MM.1S (cell line): ENCODE measurements around the gene USP20.

Source experiments
- DNase-seq: peaks from one replicate; pipeline ENCODE4 v3.0.0-alpha.2; 2015
- H2AFZ ChIP-seq: fragments of 300-600 bp; sonication (generic); 2 replicates; pipeline ENCODE4 v1.6.0; 2016; ENCODE audit warnings: antibody characterized with exemption, low read length
- H3F3A ChIP-seq: fragments of 300-600 bp; sonication (generic); 2 replicates; pipeline ENCODE4 v1.6.1; 2016; ENCODE audit warnings: mild to moderate bottlenecking, antibody characterized with exemption, low read length, moderate library complexity, mixed read lengths; ENCODE audit not compliant: insufficient read depth
- H3K27ac ChIP-seq: fragments of 300-600 bp; sonication (generic); 2 replicates; pipeline ENCODE4 v1.5.1; 2016; ENCODE audit warnings: mild to moderate bottlenecking, low read length
- H3K27me3 ChIP-seq: fragments of 300-600 bp; sonication (generic); replicated peaks from 2 replicates; pipeline ENCODE4 v1.6.0; 2016; ENCODE audit warnings: low read length; ENCODE audit not compliant: insufficient read depth
- H3K36me3 ChIP-seq: fragments of 300-600 bp; sonication (generic); replicated peaks from 2 replicates; pipeline ENCODE4 v1.6.1; 2016; ENCODE audit warnings: mild to moderate bottlenecking, low read length, mixed read lengths; ENCODE audit not compliant: insufficient read depth
- H3K4me1 ChIP-seq: fragments of 300-600 bp; sonication (generic); 2 replicates; pipeline ENCODE4 v1.6.1; 2016; ENCODE audit warnings: low read length, mixed read lengths
- H3K4me2 ChIP-seq: fragments of 300-600 bp; sonication (generic); 2 replicates; pipeline ENCODE4 v1.6.0; 2016; ENCODE audit warnings: low read depth, low read length
- H3K4me3 ChIP-seq: fragments of 300-600 bp; sonication (generic); 2 replicates; pipeline ENCODE4 v1.5.1; 2016; ENCODE audit warnings: low read length, mixed read lengths
- H3K79me2 ChIP-seq: fragments of 300-600 bp; sonication (generic); 2 replicates; pipeline ENCODE4 v1.6.1; 2016; ENCODE audit warnings: mixed run types, low read length, mixed read lengths
- H3K9ac ChIP-seq: fragments of 300-600 bp; sonication (generic); 2 replicates; pipeline ENCODE4 v1.6.1; 2016; ENCODE audit warnings: low read length, mixed read lengths
- H3K9me2 ChIP-seq: fragments of 300-600 bp; sonication (generic); replicated peaks from 2 replicates; pipeline ENCODE4 v1.6.1; 2016; ENCODE audit warnings: mild to moderate bottlenecking, low read length, mixed read lengths; ENCODE audit not compliant: insufficient read depth
- H3K9me3 ChIP-seq: fragments of 300-600 bp; sonication (generic); replicated peaks from 2 replicates; pipeline ENCODE4 v1.6.1; 2016; ENCODE audit warnings: mild to moderate bottlenecking, low read length, mixed read lengths; ENCODE audit not compliant: insufficient read depth
- H4K20me1 ChIP-seq: fragments of 300-600 bp; sonication (generic); 2 replicates; pipeline ENCODE4 v1.6.1; 2016; ENCODE audit warnings: mild to moderate bottlenecking, low read length, moderate library complexity, mixed read lengths; ENCODE audit not compliant: insufficient read depth
- EZH2 ChIP-seq: fragments of 300-600 bp; sonication (generic); optimal IDR thresholded peaks from 2 replicates; pipeline ENCODE3; 2017; ENCODE audit warnings: low read depth, mild to moderate bottlenecking, antibody characterized with exemption, low read length, mixed read lengths
- EZH2phosphoT487 ChIP-seq: fragments of 300-600 bp; sonication (generic); IDR thresholded peaks from 2 replicates; pipeline ENCODE4 v1.6.1; 2018; ENCODE audit warnings: antibody characterized with exemption, low read length
- TF ChIP-seq, protein P1 (sequence below): fragments of 300-600 bp; sonication (generic); IDR thresholded peaks from 2 replicates; pipeline ENCODE4 v1.5.1; 2016; ENCODE audit warnings: antibody characterized with exemption, low read length, mixed read lengths

Gene USP20

DNA sequence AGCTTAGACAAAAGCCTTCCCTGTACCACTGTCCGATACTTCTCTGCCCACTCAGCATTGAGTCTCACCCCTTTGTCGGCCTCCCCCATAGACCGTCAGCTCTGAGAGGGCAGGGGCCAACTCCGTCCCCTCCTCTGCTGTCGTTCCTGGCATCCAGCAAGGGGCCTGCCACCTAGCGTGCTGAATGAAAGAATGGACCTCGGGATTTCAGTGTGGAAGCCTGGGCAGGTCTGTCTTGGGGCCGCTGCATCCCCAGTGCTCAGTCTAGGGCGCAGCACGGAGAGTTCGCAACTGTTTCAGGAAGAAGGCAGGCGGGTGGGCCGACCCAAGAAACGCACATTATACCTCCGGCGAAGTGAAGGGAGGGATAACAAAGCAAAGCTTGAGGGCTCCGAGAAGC lies 33.8 kb upstream of the USP20 start:
- Histone ChIP-seq H3K36me3 (no peaks in the 10 kb centered on the region), H3K9me3 (no peaks in the 10 kb centered on the region), H3K27me3 (peaks cover under 1% of the 10 kb centered on the region; the same call in 1 of the 2 replicates), H2AFZ (no peak overlapping the region), H3K4me3 (no peak overlapping the region), H4K20me1 (no peaks in the 10 kb centered on the region), H3K79me2 (peaks cover 11% of the 10 kb centered on the region), H3K4me2 (no peak overlapping the region), H3F3A (no peaks in the 10 kb centered on the region), H3K4me1 (peaks cover 5% of the 10 kb centered on the region; the same call in 1 of the 2 replicates), H3K9ac (no peak overlapping the region), H3K27ac (no peak overlapping the region), H3K9me2 (no peaks in the 10 kb centered on the region)
- TF ChIP-seq EZH2phosphoT487 = no peak
- TF ChIP-seq, protein P1, sequence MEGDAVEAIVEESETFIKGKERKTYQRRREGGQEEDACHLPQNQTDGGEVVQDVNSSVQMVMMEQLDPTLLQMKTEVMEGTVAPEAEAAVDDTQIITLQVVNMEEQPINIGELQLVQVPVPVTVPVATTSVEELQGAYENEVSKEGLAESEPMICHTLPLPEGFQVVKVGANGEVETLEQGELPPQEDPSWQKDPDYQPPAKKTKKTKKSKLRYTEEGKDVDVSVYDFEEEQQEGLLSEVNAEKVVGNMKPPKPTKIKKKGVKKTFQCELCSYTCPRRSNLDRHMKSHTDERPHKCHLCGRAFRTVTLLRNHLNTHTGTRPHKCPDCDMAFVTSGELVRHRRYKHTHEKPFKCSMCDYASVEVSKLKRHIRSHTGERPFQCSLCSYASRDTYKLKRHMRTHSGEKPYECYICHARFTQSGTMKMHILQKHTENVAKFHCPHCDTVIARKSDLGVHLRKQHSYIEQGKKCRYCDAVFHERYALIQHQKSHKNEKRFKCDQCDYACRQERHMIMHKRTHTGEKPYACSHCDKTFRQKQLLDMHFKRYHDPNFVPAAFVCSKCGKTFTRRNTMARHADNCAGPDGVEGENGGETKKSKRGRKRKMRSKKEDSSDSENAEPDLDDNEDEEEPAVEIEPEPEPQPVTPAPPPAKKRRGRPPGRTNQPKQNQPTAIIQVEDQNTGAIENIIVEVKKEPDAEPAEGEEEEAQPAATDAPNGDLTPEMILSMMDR = no peak
- TF ChIP-seq EZH2 = no peak
- DNase-seq = no peak

DNA sequence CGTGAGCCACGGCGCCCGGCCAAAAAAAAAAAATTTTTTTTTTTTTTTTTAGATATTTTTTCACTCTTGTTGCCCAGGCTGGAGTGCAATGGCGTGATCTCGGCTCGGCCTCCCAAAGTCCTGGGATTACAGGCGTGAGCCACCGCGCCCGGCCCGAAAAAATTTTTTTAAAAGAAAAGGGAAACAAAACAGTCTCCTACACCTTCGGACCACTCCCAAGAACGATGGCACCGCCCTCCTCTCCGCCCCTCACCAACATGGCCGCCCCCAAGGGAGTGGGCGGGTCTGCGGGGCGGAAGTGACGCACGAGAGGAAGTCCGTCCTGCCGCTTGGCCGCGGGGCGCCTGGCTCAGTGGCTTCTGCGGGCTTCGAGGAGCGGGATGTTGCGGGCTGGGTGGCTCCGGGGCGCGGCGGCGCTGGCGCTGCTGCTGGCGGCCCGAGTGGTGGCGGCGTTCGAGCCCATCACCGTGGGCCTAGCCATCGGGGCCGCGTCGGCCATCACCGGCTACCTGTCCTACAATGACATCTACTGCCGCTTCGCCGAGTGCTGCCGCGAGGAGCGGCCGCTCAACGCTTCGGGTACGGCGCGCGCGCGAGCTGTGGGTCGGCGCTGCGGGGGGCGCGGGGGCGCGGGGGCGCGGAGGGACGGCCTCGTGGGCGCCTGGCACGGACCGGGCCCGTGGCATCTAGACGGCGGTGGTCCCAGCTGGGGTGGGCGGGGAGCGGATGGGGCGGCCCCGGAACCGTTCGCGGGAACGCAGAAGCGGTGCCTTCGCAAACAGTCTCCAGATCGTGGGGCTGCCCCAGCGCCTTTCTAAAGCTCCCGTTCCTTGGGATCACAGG lies 32.2 kb upstream of the USP20 start, which contains the start of gene TOR1B:
Gene TOR1B (plus strand): TSS at position 352 of the 843 bp plus-strand sequence. CDS start 29 bp downstream, at position 381.
- TF ChIP-seq EZH2phosphoT487 (no peak), EZH2 (no peak)
- TF ChIP-seq, protein P1 = no peak
- H3K79me2 ChIP-seq = peaks cover 11% of the 10 kb centered on the region

DNA sequence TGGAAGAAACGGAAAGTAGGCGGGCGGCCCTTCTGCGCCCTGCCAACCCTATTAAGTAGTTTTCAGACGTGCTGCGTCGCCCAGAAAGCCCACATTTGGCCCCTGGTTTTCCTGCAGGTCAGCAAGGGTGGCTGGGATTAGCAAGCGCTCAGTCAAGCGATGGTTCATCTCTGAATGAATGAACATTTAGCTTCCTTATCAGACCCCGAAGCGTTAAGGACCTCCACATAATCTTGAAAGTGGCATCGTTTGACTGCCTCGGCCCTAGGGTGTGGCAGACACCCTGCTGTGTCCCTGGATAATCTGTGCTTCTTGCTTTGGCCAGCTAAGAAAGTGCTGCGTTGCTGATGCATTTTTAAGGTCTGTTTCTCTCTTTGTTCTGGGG lies 31.6 kb upstream of the USP20 start:
- no peak for TF ChIP-seq EZH2
- TF ChIP-seq, protein P1 = no peak
- no peak for DNase-seq
- H3K27ac ChIP-seq = no peak overlapping the region

More for the DNA sequence above, 32.2 kb upstream of the USP20 start, which contains the start of gene TOR1B:
- H3K4me3 ChIP-seq = peak within 1 kb of the TSS; percentile 91
- H3K9me2 ChIP-seq = no peaks in the 10 kb centered on the region
- H4K20me1 ChIP-seq = no peaks in the 10 kb centered on the region
- no peaks in the 10 kb centered on the region for H3K9me3 ChIP-seq
- peaks cover 5% of the 10 kb centered on the region; the same call in 1 of the 2 replicates for H3K4me1 ChIP-seq
- H2AFZ ChIP-seq = peak within 1 kb of the TSS; percentile 83
- H3K9ac ChIP-seq = peak within 1 kb of the TSS; percentile 63; the same call in 1 of the 2 replicates
- peak within 1 kb of the TSS; percentile 98 for H3K4me2 ChIP-seq
- peak within 1 kb of the TSS; percentile 32; the same call in 1 of the 2 replicates for H3K27ac ChIP-seq
- DNase-seq = peak; percentile 92
- no peaks in the 10 kb centered on the region for H3K36me3 ChIP-seq
- H3K27me3 ChIP-seq = no peaks in the 10 kb centered on the region; the same call in 1 of the 2 replicates
- H3F3A ChIP-seq = no peaks in the 10 kb centered on the region

More for the DNA sequence above, 31.6 kb upstream of the USP20 start:
- no peaks in the 10 kb centered on the region for H4K20me1 ChIP-seq
- H3K9me2 ChIP-seq = no peaks in the 10 kb centered on the region
- H3F3A ChIP-seq = no peaks in the 10 kb centered on the region
- peaks cover 11% of the 10 kb centered on the region for H3K79me2 ChIP-seq
- H3K36me3 ChIP-seq = no peaks in the 10 kb centered on the region
- H3K27me3 ChIP-seq = no peaks in the 10 kb centered on the region; the same call in 1 of the 2 replicates
- H3K9me3 ChIP-seq = no peaks in the 10 kb centered on the region
- H3K4me2 ChIP-seq = peak overlapping the region; percentile 98
- H3K4me1 ChIP-seq = peaks cover 5% of the 10 kb centered on the region; the same call in 1 of the 2 replicates
- peak overlapping the region; percentile 54; the same call in 1 of the 2 replicates for H3K9ac ChIP-seq
- H2AFZ ChIP-seq = peak overlapping the region; percentile 66
- peak overlapping the region; percentile 91 for H3K4me3 ChIP-seq
